HepG2 (cell line): ENCODE results near the gene RAG2. TPM values are rescaled to one million over a fixed set of nuclear protein-coding genes. Genes with fewer than 3 reads are reported as not detected.

ENCODE experiments used
- ATAC-seq: fragments of 200-7000 bp; cut with Tn5 transposase; 3 replicates; pipeline ENCODE4 v1.9.1; 2020; ENCODE audit warnings: mild to moderate bottlenecking, moderate library complexity
- BruUV-seq: library from RNA; stranded (reverse); fragments of 400-500 nt; replicated peaks from 2 replicates; lab custom pipeline; 2021; lab: Mats Ljungman, UMichigan
- CTCF ChIA-PET: fragments of 300-600 bp; formaldehyde crosslinking; extraction: SDS; loops from one replicate; lab custom pipeline; 2021; ENCODE audit warnings: low total read pairs, inconsistent platforms, low intra/inter-chr PET ratio; lab: Yijun Ruan, JAX
- POLR2A ChIA-PET: fragments of 350-600 bp; sonication (Branson Sonifier 250); formaldehyde crosslinking; loops from one replicate; lab custom pipeline; 2020; ENCODE audit warnings: antibody characterized with exemption, inconsistent platforms; lab: Yijun Ruan, JAX
- DNase-seq: peaks from one replicate; pipeline ENCODE4 v3.0.0-alpha.2; 2015; ENCODE audit warnings: low spot score
- FAIRE-seq: peaks from 3 replicates; lab custom pipeline; 2011; peaks lifted over from hg19 to GRCh38; lab: Jason Lieb, UNC
- H2AFZ ChIP-seq: one replicate; pipeline ENCODE4 v1.6.1; 2011; ENCODE audit warnings: low read length, inconsistent platforms
- H3K27ac ChIP-seq: fragments of 300-600 bp; 3 replicates; pipeline ENCODE4 v1.8.0; 2011; ENCODE audit warnings: mixed run types, mild to moderate bottlenecking, mixed read lengths, low read length, inconsistent platforms; ENCODE audit not compliant: insufficient read depth; ENCODE audit errors: extremely low read length
- H3K27me3 ChIP-seq, 2 experiments: fragments of 200-600 bp in 1 of 2; 2 replicates in 1 of 2; 3 replicates in 1 of 2; pipeline versions ENCODE4 v1.6.0 to v1.8.0; 2011; ENCODE audit warnings: low read length in 2 of 2, mild to moderate bottlenecking in 2 of 2, moderate library complexity in 2 of 2, inconsistent platforms in 1 of 2; ENCODE audit not compliant: insufficient read depth in 2 of 2, control insufficient read depth in 1 of 2
- H3K36me3 ChIP-seq, 2 experiments: fragments of 200-600 bp in 1 of 2; replicated peaks in 1 of 2; 2 replicates in 1 of 2; 3 replicates in 1 of 2; pipeline versions ENCODE4 v1.5.1 to v1.8.0; 2011; ENCODE audit warnings: low read length in 2 of 2, inconsistent platforms in 1 of 2; ENCODE audit not compliant: insufficient read depth in 2 of 2, control insufficient read depth in 1 of 2
- H3K4me1 ChIP-seq: 2 replicates; pipeline ENCODE4 v1.5.1; 2012; ENCODE audit warnings: low read length, inconsistent platforms; ENCODE audit not compliant: insufficient read depth
- H3K4me2 ChIP-seq: 2 replicates; pipeline ENCODE4 v1.6.0; 2011; ENCODE audit warnings: low read depth, low read length, inconsistent platforms
- H3K4me3 ChIP-seq, 3 experiments: fragments of 200-600 bp in 1 of 3; sonication (generic), shearing (Covaris generic) in 1 of 3; replicated peaks in 1 of 3; 2 replicates each; pipeline ENCODE4 v1.5.1; 2011 to 2016; ENCODE audit warnings: low read length in 3 of 3, inconsistent platforms in 2 of 3, low read depth in 2 of 3, mild to moderate bottlenecking in 2 of 3, control low read depth in 1 of 3, mixed read lengths in 1 of 3; ENCODE audit not compliant: insufficient read depth in 1 of 3
- H3K79me2 ChIP-seq: one replicate; pipeline ENCODE4 v1.6.1; 2011; ENCODE audit warnings: low read length, inconsistent platforms; ENCODE audit not compliant: insufficient read depth
- H3K9ac ChIP-seq: 2 replicates; pipeline ENCODE4 v1.6.0; 2011; ENCODE audit warnings: mild to moderate bottlenecking, low read depth, low read length, inconsistent platforms; ENCODE audit not compliant: insufficient read depth
- H3K9me3 ChIP-seq: 2 replicates; pipeline ENCODE4 v1.5.1; 2012; ENCODE audit warnings: mild to moderate bottlenecking, low read length
- H4K20me1 ChIP-seq: 2 replicates; pipeline ENCODE4 v1.6.0; 2011; ENCODE audit warnings: inconsistent platforms, mild to moderate bottlenecking, low read length, moderate library complexity; ENCODE audit not compliant: insufficient read depth
- HDAC6 ChIP-seq: fragments of 200-600 bp; sonication (generic); IDR thresholded peaks from 2 replicates; pipeline ENCODE4 v1.7.0; 2017; ENCODE audit warnings: mild to moderate bottlenecking, antibody characterized with exemption, low read length, low read depth
- HES4 ChIP-seq: sonication (generic); formaldehyde crosslinking; IDR thresholded peaks from 2 replicates; pipeline ENCODE4 v1.9.0; 2021; ENCODE audit warnings: mild to moderate bottlenecking, missing genetic modification reagents, borderline replicate concordance
- HNF4A ChIP-seq: sonication (generic); formaldehyde crosslinking; IDR thresholded peaks from 2 replicates; pipeline ENCODE4 v1.4.0; 2020; ENCODE audit warnings: missing genetic modification reagents
- KLF15 ChIP-seq: sonication (generic); formaldehyde crosslinking; IDR thresholded peaks from 2 replicates; pipeline ENCODE4 v1.8.1; 2023; ENCODE audit warnings: borderline replicate concordance, mild to moderate bottlenecking, inconsistent platforms, missing genetic modification reagents, mixed read lengths
- RFX3 ChIP-seq: IDR thresholded peaks from 2 replicates; pipeline ENCODE4 v1.6.1; 2016; ENCODE audit warnings: missing biosample characterization, missing genetic modification reagents
- TBL1XR1 ChIP-seq: fragments of 150-350 bp; IDR thresholded peaks from 2 replicates; pipeline ENCODE4 v1.6.1; 2014; ENCODE audit warnings: borderline replicate concordance, low read length; ENCODE audit not compliant: partially characterized antibody
- TBX2 ChIP-seq: sonication (generic); formaldehyde crosslinking; IDR thresholded peaks from 2 replicates; pipeline ENCODE4 v1.5.0; 2020; ENCODE audit warnings: missing genetic modification reagents, mild to moderate bottlenecking, borderline replicate concordance
- THAP8 ChIP-seq: sonication (generic); formaldehyde crosslinking; IDR thresholded peaks from 2 replicates; pipeline ENCODE4 v1.5.1; 2020; ENCODE audit warnings: missing genetic modification reagents, mild to moderate bottlenecking, borderline replicate concordance
- ZIK1 ChIP-seq: sonication (generic); formaldehyde crosslinking; IDR thresholded peaks from 2 replicates; pipeline ENCODE4 v1.5.0; 2020; ENCODE audit warnings: mild to moderate bottlenecking, low read depth, missing genetic modification reagents, borderline replicate concordance
- ZMYM4 ChIP-seq: sonication (generic); formaldehyde crosslinking; IDR thresholded peaks from 2 replicates; pipeline ENCODE4 v1.8.1; 2023; ENCODE audit warnings: mild to moderate bottlenecking, missing genetic modification reagents
- ZNF549 ChIP-seq: sonication (generic); formaldehyde crosslinking; IDR thresholded peaks from 2 replicates; pipeline ENCODE4 v1.5.0; 2020; ENCODE audit warnings: missing genetic modification reagents
- ZNF557 ChIP-seq: sonication (generic); formaldehyde crosslinking; IDR thresholded peaks from 2 replicates; pipeline ENCODE4 v1.4.0; 2020; ENCODE audit warnings: missing genetic modification reagents
- ZNF614 ChIP-seq: IDR thresholded peaks from 2 replicates; pipeline ENCODE4 v1.6.1; 2018; ENCODE audit warnings: missing biosample characterization, missing genetic modification reagents, inconsistent platforms, borderline replicate concordance
- WGBS: methylation state at CpG from one replicate; pipeline ENCODE4 v1.1.6; 2017; ENCODE audit warnings: low lambda C conversion rate; 5-methylcytosine and 5-hydroxymethylcytosine counted together
- in situ Hi-C: cut with HindIII; loops from 2 replicates; pipeline ENCODE4 v1.10.0; 2017; ENCODE audit warnings: low pct_unique_long_range_greater_than_20kb; ENCODE audit not compliant: extremely low pct_ligation_motif_present
- intact Hi-C: fragments of 100-400 bp; cut with micrococcal nuclease; formaldehyde crosslinking; loops from one replicate; pipeline ENCODE4 v1.10.0; 2022; ENCODE audit not compliant: unreplicated experiment
- polyA plus RNA-seq, 8 experiments: library from polyadenylated mRNA; depleted of rRNA in 3 of 8; stranded (reverse) in 7 of 8; unstranded in 1 of 8; fragments of >200 nt; fragmentation: Illumina TruSeq in 4 of 8; extraction: Trizol in 4 of 8; gene quantifications; 2 replicates each; pipeline versions ENCODE4 v1.2.1 to v1.2.3, GENCODE V29; 2011 to 2016; ENCODE audit warnings: low read depth in 4 of 8, missing spikeins in 1 of 8, mixed read lengths in 1 of 8; ENCODE audit not compliant: insufficient read depth in 1 of 8
- total RNA-seq, 5 experiments: library from RNA; depleted of rRNA; stranded (reverse); fragments of >200 nt; fragmentation: Illumina TruSeq; extraction: Trizol; gene quantifications; 2 replicates each; pipeline ENCODE4 v1.2.3, GENCODE V29; 2016; ENCODE audit warnings: low read depth in 1 of 5
- TF ChIP-seq, protein P1 (sequence below): fragments of 450-650 bp; IDR thresholded peaks from 2 replicates; pipeline ENCODE4 v1.6.1; 2017; ENCODE audit warnings: mild to moderate bottlenecking

The RAG2 gene
- total and polyA plus RNA-seq, 2 of the 13 experiments (the other 11 are each of a cell fraction or from before 2014, with no cell fraction given): not detected

DNA sequence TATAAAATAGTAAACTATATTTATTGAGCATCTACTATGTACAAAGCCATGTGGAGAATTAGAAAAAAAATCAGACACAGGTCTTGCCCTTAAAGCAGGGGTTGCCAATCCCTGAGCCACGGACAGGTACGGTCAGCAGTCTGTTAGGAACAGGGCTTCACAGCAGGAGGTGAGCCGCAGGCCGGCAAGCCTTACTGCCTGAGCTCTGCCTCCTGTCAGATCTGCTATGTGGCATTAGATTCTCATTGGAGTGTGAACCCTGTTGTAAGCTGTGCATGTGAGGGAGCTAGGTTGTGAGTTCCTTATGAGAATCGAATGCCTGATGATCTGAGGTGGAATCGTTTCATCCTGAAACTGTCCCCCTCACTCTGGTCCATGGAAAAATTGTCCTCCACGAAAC, 2.1 kb upstream of the RAG2 start:
- intact Hi-C loops: no loop called here
- H3K36me3 ChIP-seq: no peaks in the 10 kb centered on the region

GRCh38 chr11:36596880-36597279, 1.2 kb downstream of the RAG2 start:
- FAIRE-seq (no peak), DNase-seq (no peak), ATAC-seq (no peak)
- no peaks in the 10 kb centered on the region for H3K9me3 ChIP-seq
- H3K4me1 ChIP-seq: peaks cover 14% of the 10 kb centered on the region; the same call in 1 of the 2 replicates
- no peak overlapping the region for H3K4me2 ChIP-seq
- no peak for TF ChIP-seq HDAC6
- no peak for TF ChIP-seq TBL1XR1
- no peak for TF ChIP-seq ZIK1 (CRISPR knock-in tag)
- TF ChIP-seq HNF4A (CRISPR knock-in tag): no peak
- TF ChIP-seq THAP8 (CRISPR knock-in tag): no peak
- BruUV-seq: no TSS peak
- intact Hi-C loops (no loop called here), in situ Hi-C loops (no loop called here)
- ChIA-PET CTCF (no interaction called here), POLR2A (no interaction called here)
- peaks cover 0 to 3% of the 10 kb centered on the region in 2 experiments; a peak in 1 of 5 replicates for H3K27me3 ChIP-seq
- no peaks in the 10 kb centered on the region for H4K20me1 ChIP-seq
- no peak overlapping the region for H3K9ac ChIP-seq
- H3K36me3 ChIP-seq: no peaks in the 10 kb centered on the region
- no peaks in the 10 kb centered on the region for H3K79me2 ChIP-seq
- H2AFZ ChIP-seq: no peak overlapping the region
- H3K27ac ChIP-seq: no peak overlapping the region
- no peak overlapping the region for H3K4me3 ChIP-seq

More for the DNA sequence above, 2.1 kb upstream of the RAG2 start:
- H3K27ac ChIP-seq: no peak overlapping the region
- H3K9me3 ChIP-seq: no peaks in the 10 kb centered on the region
- DNase-seq (no peak), ATAC-seq (no peak), FAIRE-seq (no peak)
- ChIA-PET POLR2A (no interaction called here), CTCF (no interaction called here)
- no peaks in the 10 kb centered on the region for H4K20me1 ChIP-seq
- no peaks in the 10 kb centered on the region for H3K27me3 ChIP-seq
- TF ChIP-seq HES4 (CRISPR knock-in tag) (no peak), ZNF549 (CRISPR knock-in tag) (no peak), TBX2 (no peak), ZMYM4 (CRISPR knock-in tag) (no peak), ZNF614 (CRISPR knock-in tag) (no peak), RFX3 (CRISPR knock-in tag) (no peak), KLF15 (CRISPR knock-in tag) (no peak), ZNF557 (CRISPR knock-in tag) (no peak)
- TF ChIP-seq, protein P1, sequence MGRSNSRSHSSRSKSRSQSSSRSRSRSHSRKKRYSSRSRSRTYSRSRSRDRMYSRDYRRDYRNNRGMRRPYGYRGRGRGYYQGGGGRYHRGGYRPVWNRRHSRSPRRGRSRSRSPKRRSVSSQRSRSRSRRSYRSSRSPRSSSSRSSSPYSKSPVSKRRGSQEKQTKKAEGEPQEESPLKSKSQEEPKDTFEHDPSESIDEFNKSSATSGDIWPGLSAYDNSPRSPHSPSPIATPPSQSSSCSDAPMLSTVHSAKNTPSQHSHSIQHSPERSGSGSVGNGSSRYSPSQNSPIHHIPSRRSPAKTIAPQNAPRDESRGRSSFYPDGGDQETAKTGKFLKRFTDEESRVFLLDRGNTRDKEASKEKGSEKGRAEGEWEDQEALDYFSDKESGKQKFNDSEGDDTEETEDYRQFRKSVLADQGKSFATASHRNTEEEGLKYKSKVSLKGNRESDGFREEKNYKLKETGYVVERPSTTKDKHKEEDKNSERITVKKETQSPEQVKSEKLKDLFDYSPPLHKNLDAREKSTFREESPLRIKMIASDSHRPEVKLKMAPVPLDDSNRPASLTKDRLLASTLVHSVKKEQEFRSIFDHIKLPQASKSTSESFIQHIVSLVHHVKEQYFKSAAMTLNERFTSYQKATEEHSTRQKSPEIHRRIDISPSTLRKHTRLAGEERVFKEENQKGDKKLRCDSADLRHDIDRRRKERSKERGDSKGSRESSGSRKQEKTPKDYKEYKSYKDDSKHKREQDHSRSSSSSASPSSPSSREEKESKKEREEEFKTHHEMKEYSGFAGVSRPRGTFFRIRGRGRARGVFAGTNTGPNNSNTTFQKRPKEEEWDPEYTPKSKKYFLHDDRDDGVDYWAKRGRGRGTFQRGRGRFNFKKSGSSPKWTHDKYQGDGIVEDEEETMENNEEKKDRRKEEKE: no peak
- H3K4me2 ChIP-seq: no peak overlapping the region
- in situ Hi-C loops: no loop called here
- H3K4me1 ChIP-seq: peaks cover 5% of the 10 kb centered on the region; the same call in 1 of the 2 replicates
- H2AFZ ChIP-seq: no peak overlapping the region
- no peak overlapping the region for H3K9ac ChIP-seq
- BruUV-seq: no TSS peak
- 61% methylated on average over 7 of the region's 7 CpGs for WGBS
- H3K79me2 ChIP-seq: no peaks in the 10 kb centered on the region
- no peak overlapping the region for H3K4me3 ChIP-seq
